ENCODE results near the gene MARVELD2. TPM values are rescaled to one million over a fixed set of nuclear protein-coding genes. Genes with fewer than 3 reads are reported as not detected.

The MARVELD2 gene
- total RNA-seq, 1 experiment from 2014 or later = 21.6 TPM

GRCh38 chr5:69444127-69444754 is 29.3 kb downstream of the MARVELD2 start:
- Histone ChIP-seq H3K4me1 (ENCODE audit: control insufficient read depth in 1 of 2, insufficient read depth in 2 of 2, low read length in 2 of 2) (0 out of 4 replicates have a peak, but pooled peaks cover 0 to 6% of the 10 kb centered on the region in 2 experiments), H3K79me2 (ENCODE audit: insufficient read depth, low read length) (no peaks in the 10 kb centered on the region), H3K9ac (ENCODE audit: low read length) (no peak overlapping the region), H3K4me2 (ENCODE audit: low read length) (no peak overlapping the region), H3K36me3 (ENCODE audit: control insufficient read depth in 1 of 2, insufficient read depth in 2 of 2, low read length in 2 of 2) (peaks cover 2 to 4% of the 10 kb centered on the region in 2 experiments; a peak in 1 of 4 replicates), H2AFZ (ENCODE audit: low read depth, low read length, poor library complexity, severe bottlenecking) (no peak overlapping the region), H3K9me2 (ENCODE audit: insufficient read depth) (no peaks in the 10 kb centered on the region), H3K27ac (ENCODE audit: low read depth, low read length) (no peak overlapping the region), H3K27me3 (ENCODE audit: insufficient read depth, low read length) (no peaks in the 10 kb centered on the region), H4K20me1 (ENCODE audit: insufficient read depth) (no peaks in the 10 kb centered on the region), H3K4me3 (replicated peaks in 1 of 2; ENCODE audit: low read depth in 1 of 2, low read length in 2 of 2) (no peak overlapping the region), H3K9me3 (ENCODE audit: control insufficient read depth in 1 of 2, insufficient read depth in 1 of 2, low read depth in 1 of 2, low read length in 2 of 2) (no peaks in the 10 kb centered on the region)
- ChIA-PET POLR2A (interaction anchor here (0.6 kb wide), 1 partner anchor 43 kb away, joined by 7 read pairs; no protein-coding TSS in a partner anchor), RAD21 (ENCODE audit: low non-redundant PET in 1 of 2, low total read pairs in 2 of 2, uncharacterized antibody in 2 of 2, unreplicated experiment in 2 of 2) (no interaction called here), CTCF (no interaction called here)
- DNase-seq (ENCODE audit: low read depth, low spot score) (no peak), ATAC-seq (no peak)
- BruUV-seq (replicated peaks) = no TSS peak
- TF ChIP-seq CEBPB (IDR thresholded peaks at IDR 0.05; ENCODE audit: low read depth) (no peak), EGR1 (IDR thresholded peaks at IDR 0.05; ENCODE audit: low read depth) (no peak), ZBTB33 (IDR thresholded peaks at IDR 0.05; ENCODE audit: extremely low read depth, insufficient replicate concordance, low read length) (no peak), POLR2A (IDR thresholded peaks at IDR 0.05; ENCODE audit: borderline replicate concordance, extremely low read depth, insufficient read depth, insufficient read length) (no peak), EZH2 (IDR thresholded peaks at IDR 0.05) (no peak), YY1 (IDR thresholded peaks at IDR 0.05; ENCODE audit: extremely low read depth, insufficient replicate concordance, low read depth, low read length) (no peak), ZFX (IDR thresholded peaks at IDR 0.05) (no peak), MAX (IDR thresholded peaks at IDR 0.05) (no peak), CTCF (IDR thresholded peaks at IDR 0.05 in 2 of 3, conservative IDR thresholded peaks at IDR 0.05 in 1 of 3; ENCODE audit: borderline replicate concordance in 1 of 3, insufficient read depth in 1 of 3, low read depth in 2 of 3, low read length in 2 of 3) (no peak), ZNF274 (IDR thresholded peaks at IDR 0.05; ENCODE audit: low read depth, low read length) (no peak), REST (IDR thresholded peaks at IDR 0.05; ENCODE audit: low read depth) (no peak), EZH2phosphoT487 (IDR thresholded peaks at IDR 0.05; ENCODE audit: borderline replicate concordance) (no peak)
- intact Hi-C loops (cut with micrococcal nuclease) = no loop called here
